A673 (cell line): Measurements from ENCODE around the gene TMEM198.

ENCODE experiments used
- CTCF ChIP-seq: fragments of 300-800, 200-600 bp; sonication (generic); conservative IDR thresholded peaks from 2 replicates; pipeline ENCODE4 v1.5.1; 2017; ENCODE audit warnings: low read depth, mild to moderate bottlenecking, antibody characterized with exemption, low read length, moderate library complexity, mixed read lengths
- EZH2 ChIP-seq: fragments of 200-600 bp; sonication (generic); IDR thresholded peaks from 2 replicates; pipeline ENCODE4 v1.6.1; 2017; ENCODE audit warnings: borderline replicate concordance, low read depth, mild to moderate bottlenecking, mixed read lengths, antibody characterized with exemption, low read length; ENCODE audit not compliant: poor library complexity, severe bottlenecking

GRCh38 chr2:219551441-219552381 lies 7.9 kb downstream of the TMEM198 start:
- TF ChIP-seq CTCF (no peak), EZH2 (no peak)
